ENCODE results near the gene RAI14. TPM values are rescaled to one million over a fixed set of nuclear protein-coding genes. Genes with fewer than 3 reads are reported as not detected.
"Not testable (repeated sequence)": the region's sequence is repeated elsewhere in the genome, so short reads cannot be mapped to it uniquely, and the experiment has no call there.

RAI14 gene
- total RNA-seq, 1 donor from 2014 or later, result 260 TPM

GRCh38 chr5:34778091-34778850 is 122.1 kb downstream of the RAI14 start:
- Mint-ChIP-seq H3K36me3 (ENCODE audit: low read depth) (peaks cover 22% of the 10 kb centered on the region), H3K4me3 (ENCODE audit: unreplicated experiment) (no peak overlapping the region), H3K4me1 (ENCODE audit: low read depth) (peaks cover 8% of the 10 kb centered on the region), H3K9me3 (ENCODE audit: low read depth) (peaks cover 14% of the 10 kb centered on the region), H3K27ac (ENCODE audit: unreplicated experiment) (no peak overlapping the region), H3K27me3 (ENCODE audit: low read depth) (no peaks in the 10 kb centered on the region)
- TF ChIP-seq CTCF (IDR thresholded peaks at IDR 0.05), result no peak
- DNase-seq (ENCODE audit: low spot score), result no peak

GRCh38 chr5:34783892-34784291 is 127.8 kb downstream of the RAI14 start:
- not testable (repeated sequence) for DNase-seq (ENCODE audit: low spot score); H3K27ac Mint-ChIP-seq (ENCODE audit: unreplicated experiment); H3K4me1 Mint-ChIP-seq (ENCODE audit: low read depth); H3K4me3 Mint-ChIP-seq (ENCODE audit: unreplicated experiment); H3K27me3 Mint-ChIP-seq (ENCODE audit: low read depth)
- Mint-ChIP-seq H3K9me3 (ENCODE audit: low read depth) (peaks cover 17% of the 10 kb centered on the region), H3K36me3 (ENCODE audit: low read depth) (peaks cover 17% of the 10 kb centered on the region)

- H3K9me3 Mint-ChIP-seq (ENCODE audit: low read depth), result peaks cover 9% of the 10 kb centered on the region
- H3K4me1 Mint-ChIP-seq (ENCODE audit: low read depth), result peaks cover 26% of the 10 kb centered on the region
- no peak overlapping the region for H3K27ac Mint-ChIP-seq (ENCODE audit: unreplicated experiment)
- H3K36me3 Mint-ChIP-seq (ENCODE audit: low read depth), result peaks cover 7% of the 10 kb centered on the region
- no peak for TF ChIP-seq CTCF (IDR thresholded peaks at IDR 0.05)
- H3K4me3 Mint-ChIP-seq (ENCODE audit: unreplicated experiment), result no peak overlapping the region
- H3K27me3 Mint-ChIP-seq (ENCODE audit: low read depth), result no peaks in the 10 kb centered on the region
- no peak for DNase-seq (ENCODE audit: low spot score)
Observed at GRCh38 chr5:34787035-34787434, 130.9 kb downstream of the RAI14 start.

- peaks cover 41% of the 10 kb centered on the region for H3K4me1 Mint-ChIP-seq (ENCODE audit: low read depth)
- DNase-seq (ENCODE audit: low spot score), result no peak
- H3K9me3 Mint-ChIP-seq (ENCODE audit: low read depth), result peaks cover 9% of the 10 kb centered on the region
- no peak for TF ChIP-seq CTCF (IDR thresholded peaks at IDR 0.05)
- no peak overlapping the region for H3K4me3 Mint-ChIP-seq (ENCODE audit: unreplicated experiment)
- peaks cover 7% of the 10 kb centered on the region for H3K36me3 Mint-ChIP-seq (ENCODE audit: low read depth)
- H3K27me3 Mint-ChIP-seq (ENCODE audit: low read depth), result no peaks in the 10 kb centered on the region
- H3K27ac Mint-ChIP-seq (ENCODE audit: unreplicated experiment), result no peak overlapping the region
Observed at GRCh38 chr5:34789021-34789531, 132.9 kb downstream of the RAI14 start.

GRCh38 chr5:34789639-34790038 is 133.5 kb downstream of the RAI14 start:
- peaks cover 9% of the 10 kb centered on the region for H3K9me3 Mint-ChIP-seq (ENCODE audit: low read depth)
- no peak for TF ChIP-seq CTCF (IDR thresholded peaks at IDR 0.05)
- H3K4me3 Mint-ChIP-seq (ENCODE audit: unreplicated experiment), result no peak overlapping the region
- H3K27ac Mint-ChIP-seq (ENCODE audit: unreplicated experiment), result peak overlapping the region; percentile 66
- peaks cover 7% of the 10 kb centered on the region for H3K36me3 Mint-ChIP-seq (ENCODE audit: low read depth)
- DNase-seq (ENCODE audit: low spot score), result no peak
- H3K27me3 Mint-ChIP-seq (ENCODE audit: low read depth), result no peaks in the 10 kb centered on the region
- peaks cover 45% of the 10 kb centered on the region for H3K4me1 Mint-ChIP-seq (ENCODE audit: low read depth)

- H3K27me3 Mint-ChIP-seq (ENCODE audit: low read depth), result no peaks in the 10 kb centered on the region
- peaks cover 7% of the 10 kb centered on the region for H3K36me3 Mint-ChIP-seq (ENCODE audit: low read depth)
- no peak overlapping the region for H3K4me3 Mint-ChIP-seq (ENCODE audit: unreplicated experiment)
- H3K9me3 Mint-ChIP-seq (ENCODE audit: low read depth), result peaks cover 9% of the 10 kb centered on the region
- H3K27ac Mint-ChIP-seq (ENCODE audit: unreplicated experiment), result peak overlapping the region; percentile 66
- peaks cover 45% of the 10 kb centered on the region for H3K4me1 Mint-ChIP-seq (ENCODE audit: low read depth)
- no peak for TF ChIP-seq CTCF (IDR thresholded peaks at IDR 0.05)
- DNase-seq (ENCODE audit: low spot score), result no peak
Observed at GRCh38 chr5:34790069-34790468, 133.9 kb downstream of the RAI14 start.
